Measurements from ENCODE around the gene STRIP2.
A peak's percentile ranks its signal among the peaks of the same experiment; 100 is the strongest.
"Not testable (repeated sequence)": the region's sequence is repeated elsewhere in the genome, so short reads cannot be mapped to it uniquely, and the experiment has no call there.

The STRIP2 gene

GRCh38 chr7:129453510-129454248 lies 19.4 kb downstream of the STRIP2 start:
- no peak for DNase-seq (ENCODE audit: low spot score)

DNA sequence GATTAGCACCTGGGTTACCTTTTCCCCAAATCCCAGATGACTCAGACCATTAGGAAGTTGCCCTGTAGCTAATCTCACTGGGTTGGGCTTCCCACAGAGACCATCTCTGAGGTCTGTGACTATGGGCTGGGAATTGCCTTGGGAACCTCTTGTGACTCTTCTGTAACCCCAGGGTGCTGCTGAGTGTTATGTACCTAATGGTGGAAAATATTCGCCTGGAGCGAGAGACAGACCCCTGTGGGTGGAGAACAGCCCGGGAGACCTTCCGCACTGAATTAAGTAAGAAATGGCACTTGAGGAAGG lies 20.0 kb downstream of the STRIP2 start:
- no peak for DNase-seq (ENCODE audit: low spot score)

DNA sequence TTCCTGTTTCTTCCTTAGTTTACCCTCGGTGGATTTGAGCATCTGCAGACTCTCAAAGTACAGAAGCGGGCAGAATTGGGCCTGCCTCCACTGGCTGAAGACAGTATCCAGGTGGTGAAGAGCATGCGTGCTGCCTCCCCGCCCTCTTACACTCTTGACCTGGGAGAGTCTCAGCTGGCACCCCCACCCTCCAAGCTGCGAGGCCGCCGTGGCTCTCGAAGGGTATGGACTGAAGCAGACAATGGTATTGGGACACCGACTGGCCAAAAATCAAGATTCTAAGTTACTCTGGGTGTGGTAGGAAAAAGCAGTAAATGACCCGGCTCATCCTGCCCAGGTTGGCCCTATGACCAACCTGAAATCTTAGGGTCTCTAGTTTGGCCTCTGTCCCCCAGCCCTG lies 22.2 kb downstream of the STRIP2 start:
- DNase-seq (ENCODE audit: low spot score), result no peak

- no peak for DNase-seq (ENCODE audit: low spot score)
Observed at GRCh38 chr7:129457101-129457500, 22.9 kb downstream of the STRIP2 start.

GRCh38 chr7:129458171-129458570 lies 23.9 kb downstream of the STRIP2 start:
- no peak for DNase-seq (ENCODE audit: low spot score)

GRCh38 chr7:129461809-129462208 lies 27.6 kb downstream of the STRIP2 start:
- no peak for DNase-seq (ENCODE audit: low spot score)

DNA sequence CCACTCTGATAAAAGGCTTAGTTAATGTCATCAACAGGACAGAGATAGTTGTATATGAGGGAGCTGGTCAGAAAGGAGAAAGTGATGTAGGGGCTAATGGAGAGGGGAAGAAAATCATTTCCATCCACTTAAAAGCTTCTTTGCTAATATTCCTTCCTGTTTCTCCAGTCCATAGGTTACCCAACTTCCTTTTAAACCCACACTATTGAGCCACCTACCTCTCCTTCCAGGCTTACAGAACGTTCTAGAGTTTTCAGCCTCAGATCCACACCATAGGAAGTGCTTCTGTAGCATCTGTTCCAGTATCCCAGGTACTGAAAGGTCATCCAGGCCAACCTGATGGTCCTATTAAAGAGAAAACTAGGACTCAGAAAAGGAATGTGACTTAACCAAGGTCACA lies 28.2 kb downstream of the STRIP2 start:
- DNase-seq (ENCODE audit: low spot score), result no peak

GRCh38 chr7:129464194-129464593 lies 30.0 kb downstream of the STRIP2 start:
- peak; percentile 15 for DNase-seq (ENCODE audit: low spot score)

- no peak for DNase-seq (ENCODE audit: low spot score)
Observed at GRCh38 chr7:129465080-129465479, 30.8 kb downstream of the STRIP2 start.

DNA sequence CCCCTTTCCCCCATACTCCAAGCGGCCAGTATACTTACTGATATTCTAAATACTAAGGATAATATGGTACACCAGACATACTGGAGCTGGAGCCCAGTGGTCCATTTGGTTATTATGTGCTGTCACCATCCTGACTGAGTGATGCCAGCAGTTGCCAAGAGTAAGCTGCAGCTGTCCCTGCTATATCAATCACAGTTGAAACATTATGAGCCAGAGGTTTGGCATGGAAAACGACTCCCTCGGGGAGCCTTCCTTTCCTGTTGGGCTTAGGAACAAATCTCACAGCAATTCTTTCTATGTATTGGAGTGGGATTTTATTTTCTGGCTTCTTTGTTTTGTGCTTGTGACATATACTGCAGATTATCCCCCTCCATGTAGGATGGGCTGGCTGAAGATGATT lies 32.6 kb downstream of the STRIP2 start:
- DNase-seq (ENCODE audit: low spot score), result no peak

DNA sequence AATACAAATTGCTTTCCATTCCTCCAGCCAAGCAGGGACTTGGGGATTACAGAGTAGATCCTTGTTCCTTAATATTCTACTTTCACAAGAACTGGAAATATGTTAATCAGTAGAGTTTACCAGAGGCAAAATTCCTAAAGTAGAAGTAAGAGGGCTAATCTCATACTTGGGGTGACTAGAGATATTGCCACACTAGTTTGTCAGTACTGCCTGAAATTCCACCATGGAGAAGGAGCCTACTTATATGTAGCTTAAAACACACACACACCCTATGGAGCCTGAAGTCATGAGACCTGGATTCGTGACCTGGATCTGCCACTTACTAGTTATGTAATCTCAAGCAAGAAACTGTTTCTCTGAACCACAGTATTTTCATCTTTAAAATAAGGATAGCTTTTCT lies 33.9 kb downstream of the STRIP2 start:
- DNase-seq (ENCODE audit: low spot score), result no peak

DNA sequence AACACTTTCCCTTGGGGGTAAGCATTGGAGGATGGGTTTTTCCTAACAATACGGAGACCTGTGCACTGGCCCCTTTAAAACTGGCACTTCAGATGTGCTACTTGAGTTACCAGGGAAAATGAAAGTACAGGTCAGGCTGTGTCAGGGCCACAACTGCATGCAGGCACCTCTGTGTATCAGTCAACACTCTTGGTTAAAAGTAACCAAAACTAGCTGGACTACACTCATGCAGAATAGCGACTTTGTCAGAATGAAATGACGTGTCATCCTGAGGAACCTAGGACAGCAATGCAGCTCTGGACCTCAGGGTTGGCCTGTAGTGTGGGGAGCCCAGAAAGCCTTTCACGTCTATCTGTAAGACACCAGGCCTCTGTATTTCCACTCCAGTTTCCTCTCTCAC lies 34.3 kb downstream of the STRIP2 start:
- DNase-seq (ENCODE audit: low spot score), result no peak

DNA sequence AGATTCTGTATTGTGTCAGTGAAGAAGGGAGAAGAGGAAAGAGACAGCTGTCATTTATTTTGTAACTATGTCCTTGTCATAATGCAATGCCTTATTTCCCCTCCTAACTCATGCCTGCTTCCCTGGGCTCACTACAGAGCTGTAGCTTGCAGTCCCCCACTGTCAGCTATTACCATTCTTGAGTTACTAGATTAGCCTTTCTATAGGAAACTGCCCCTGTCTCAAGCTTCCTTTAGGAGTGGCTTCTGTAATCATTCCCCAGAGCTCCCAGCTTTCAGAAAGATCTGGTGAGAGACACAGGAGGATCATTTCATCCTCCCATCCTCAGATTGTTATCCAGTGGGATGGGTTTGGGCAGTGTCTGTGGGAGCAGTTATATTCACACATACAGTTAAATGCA lies 35.7 kb downstream of the STRIP2 start:
- DNase-seq (ENCODE audit: low spot score), result no peak

DNA sequence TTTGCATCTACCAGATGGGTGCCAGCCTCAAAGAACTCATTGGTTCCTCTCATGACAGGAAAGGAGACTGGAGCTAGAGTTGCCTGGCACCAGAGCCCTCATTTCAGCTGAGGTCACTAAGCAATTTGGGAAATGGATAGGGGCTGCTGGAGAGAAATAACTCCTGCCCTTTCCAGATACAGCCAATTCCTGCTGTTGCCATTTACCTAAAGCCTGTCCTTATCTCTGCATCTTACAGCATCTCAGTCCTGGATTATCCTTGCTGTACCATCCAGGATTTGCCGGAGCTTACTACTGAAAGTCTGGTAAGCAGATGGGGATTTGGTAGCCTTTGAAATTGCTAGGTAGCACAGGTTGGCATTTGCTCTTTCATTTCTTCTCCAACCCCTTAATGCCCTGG lies 36.2 kb downstream of the STRIP2 start:
- no peak for DNase-seq (ENCODE audit: low spot score)

DNA sequence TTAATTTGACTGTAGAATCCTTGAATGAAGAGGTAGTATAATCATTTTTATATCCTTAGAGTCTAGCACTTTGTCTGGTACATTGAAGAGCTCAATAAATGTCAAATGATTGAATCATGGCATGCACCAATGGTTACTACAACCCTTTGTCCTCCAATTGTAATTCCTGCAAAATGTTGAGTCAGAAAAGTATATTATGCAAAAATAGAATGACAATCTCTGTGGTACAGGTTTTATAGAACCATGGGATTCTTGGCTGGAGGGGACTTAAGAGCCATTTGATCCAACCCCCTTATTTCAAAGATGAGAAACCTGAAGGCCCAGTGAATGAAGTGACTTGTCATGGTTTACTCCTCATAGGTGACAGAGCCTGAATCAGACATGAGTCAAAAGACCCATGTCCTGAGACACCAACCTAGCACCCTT lies 37.2 kb downstream of the STRIP2 start:
- no peak for DNase-seq (ENCODE audit: low spot score)

DNA sequence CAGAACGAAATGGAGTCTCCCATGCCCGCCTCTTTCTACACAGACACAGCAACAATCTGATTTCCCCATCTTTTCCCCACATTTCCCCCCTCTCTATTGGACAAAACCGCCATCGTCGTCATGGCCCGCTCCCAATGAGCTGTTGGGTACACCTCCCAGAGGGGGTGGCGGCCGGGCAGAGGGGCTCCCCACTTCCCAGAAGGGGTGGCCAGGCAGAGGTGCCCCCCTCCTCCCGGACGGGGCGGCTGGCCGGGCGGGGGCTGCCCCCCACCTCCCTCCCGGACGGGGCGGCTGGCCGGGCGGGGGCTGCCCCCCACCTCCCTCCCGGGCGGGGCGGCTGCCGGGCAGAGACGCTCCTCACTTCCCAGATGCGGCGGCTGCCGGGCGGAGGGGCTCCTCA lies 41.7 kb downstream of the STRIP2 start:
- not testable (repeated sequence) for DNase-seq (ENCODE audit: low spot score)

- not testable (repeated sequence) for DNase-seq (ENCODE audit: low spot score)
Observed at GRCh38 chr7:129476398-129476797, 42.2 kb downstream of the STRIP2 start.

DNA sequence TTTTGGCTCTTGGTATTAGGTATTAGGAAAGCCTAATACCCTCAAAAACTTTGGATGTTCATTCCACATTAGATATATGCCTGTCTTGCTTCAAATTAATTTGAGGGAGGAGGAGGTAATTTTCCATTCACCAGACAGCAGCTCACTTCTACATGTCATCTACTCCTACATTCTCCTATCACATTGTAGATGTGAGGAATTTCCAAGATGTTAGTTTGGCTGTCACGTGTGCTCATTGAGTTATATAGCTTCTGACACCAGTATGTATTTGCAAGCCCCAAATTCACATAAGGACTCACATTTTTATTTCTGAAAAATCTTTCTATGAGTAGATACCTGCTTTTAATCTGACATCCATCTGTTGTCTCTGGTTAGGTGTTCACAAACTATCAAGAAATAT lies 45.6 kb downstream of the STRIP2 start:
- DNase-seq (ENCODE audit: low spot score), result no peak

DNA sequence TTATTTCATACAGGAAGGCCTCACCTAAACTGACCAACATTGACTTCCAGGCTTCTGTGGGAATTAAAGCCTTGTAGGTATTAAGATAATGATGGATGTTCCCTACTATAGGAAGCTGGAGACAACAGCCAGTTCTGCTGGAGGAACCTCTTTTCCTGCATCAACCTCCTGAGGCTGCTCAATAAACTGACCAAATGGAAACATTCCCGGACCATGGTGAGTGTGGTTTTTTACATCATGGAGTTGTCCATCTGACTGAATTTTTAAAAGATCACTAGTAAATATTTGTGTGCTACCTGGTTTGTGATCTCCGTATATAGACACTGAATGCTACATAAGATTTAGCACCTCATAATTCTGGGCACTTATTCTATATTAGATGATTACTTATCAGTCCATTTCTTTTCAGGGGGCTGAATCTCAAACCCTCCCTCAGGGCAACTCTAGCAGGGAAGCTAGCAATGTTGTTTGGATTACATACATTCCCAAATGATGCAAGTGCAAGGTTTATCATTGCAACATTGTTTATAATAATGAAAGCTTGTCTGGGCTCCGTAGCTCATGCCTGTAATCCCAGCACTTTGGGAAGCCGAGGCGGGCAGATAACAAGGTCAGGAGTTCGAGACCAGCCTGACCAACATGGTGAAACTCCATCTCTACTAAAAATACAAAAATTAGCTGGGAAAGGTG lies 46.6 kb downstream of the STRIP2 start:
- DNase-seq (ENCODE audit: low spot score), result no peak

DNA sequence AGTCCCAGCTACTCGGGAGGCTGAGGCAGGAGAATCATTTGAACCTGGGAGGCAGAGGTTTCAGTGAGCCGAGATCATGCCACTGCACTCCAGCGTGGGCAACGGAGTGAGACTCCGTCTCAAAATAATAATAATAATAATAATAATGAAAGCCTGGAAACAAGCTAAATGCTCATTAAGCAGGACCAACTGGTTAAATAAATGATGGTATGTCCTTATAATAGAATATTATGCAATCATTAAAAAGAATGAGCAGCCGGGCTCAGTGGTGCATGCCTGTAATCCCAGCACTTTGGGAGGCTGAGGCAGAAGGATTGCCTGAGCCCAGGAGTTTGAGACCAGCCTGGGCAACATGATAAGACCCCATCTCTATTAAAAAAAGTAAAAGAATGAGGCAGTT lies 47.1 kb downstream of the STRIP2 start:
- DNase-seq (ENCODE audit: low spot score), result not testable (repeated sequence)

- DNase-seq (ENCODE audit: low spot score), result no peak
Observed at GRCh38 chr7:129482781-129483180, 48.5 kb downstream of the STRIP2 start.

- DNase-seq (ENCODE audit: low spot score), result no peak
Observed at GRCh38 chr7:129489491-129489890, 55.3 kb downstream of the STRIP2 start.

GRCh38 chr7:129492391-129492790 lies 58.2 kb downstream of the STRIP2 start:
- no peak for DNase-seq (ENCODE audit: low spot score)

DNA sequence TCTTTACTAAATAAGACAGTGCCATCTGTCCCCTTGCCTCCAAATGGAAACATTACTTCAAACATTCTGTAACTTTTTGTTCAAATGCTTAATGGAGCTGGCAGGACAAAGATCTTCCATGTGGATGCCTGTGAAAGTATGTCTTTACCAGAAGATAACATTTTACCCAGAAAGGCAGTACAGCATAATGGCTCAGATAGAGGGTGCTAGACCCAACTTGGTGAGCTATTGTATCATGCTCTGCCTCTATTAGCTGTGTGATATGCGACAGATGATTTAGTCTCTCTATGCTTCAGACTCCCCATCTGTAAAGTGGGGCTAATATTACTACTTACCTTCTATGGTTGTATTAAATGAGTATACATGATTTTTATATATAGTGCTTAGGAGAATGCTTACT lies 59.3 kb downstream of the STRIP2 start:
- DNase-seq (ENCODE audit: low spot score), result no peak
